HEK293T (cell line): Measurements from ENCODE around the gene EBPL.
A peak's percentile ranks its signal among the peaks of the same experiment; 100 is the strongest.

Source experiments
- CTCF ChIA-PET: fragments of 350-600 bp; formaldehyde crosslinking; extraction: SDS; loops from one replicate; lab custom pipeline; 2021; ENCODE audit warnings: antibody characterized with exemption, inconsistent platforms; lab: Yijun Ruan, JAX
- POLR2A ChIA-PET: fragments of 350-600 bp; formaldehyde crosslinking; extraction: SDS; loops from one replicate; lab custom pipeline; 2020; ENCODE audit warnings: antibody characterized with exemption, inconsistent platforms; lab: Yijun Ruan, JAX
- DNase-seq: peaks from one replicate; pipeline ENCODE4 v3.0.0; 2012; ENCODE audit warnings: mixed read lengths; ENCODE audit errors: extremely low spot score
- ARNT ChIP-seq: fragments of 450-650 bp; IDR thresholded peaks from 2 replicates; pipeline ENCODE4 v1.6.1; 2017; ENCODE audit warnings: mild to moderate bottlenecking
- BHLHE40 ChIP-seq: fragments of 450-650 bp; IDR thresholded peaks from 2 replicates; pipeline ENCODE4 v1.6.1; 2016; ENCODE audit warnings: mild to moderate bottlenecking, moderate library complexity, borderline replicate concordance
- CTBP1 ChIP-seq: fragments of 450-650 bp; IDR thresholded peaks from 2 replicates; pipeline ENCODE4 v1.6.1; 2016; ENCODE audit warnings: borderline replicate concordance
- ELF4 ChIP-seq: fragments of 450-650 bp; IDR thresholded peaks from 2 replicates; pipeline ENCODE4 v1.6.1; 2017; ENCODE audit warnings: antibody characterized with exemption
- FOXA1 ChIP-seq: fragments of 450-650 bp; IDR thresholded peaks from 2 replicates; pipeline ENCODE4 v1.6.1; 2016; ENCODE audit warnings: mild to moderate bottlenecking
- FOXK2 ChIP-seq: fragments of 450-650 bp; IDR thresholded peaks from 2 replicates; pipeline ENCODE4 v1.6.1; 2016; ENCODE audit warnings: mild to moderate bottlenecking
- FOXM1 ChIP-seq: fragments of 450-650 bp; IDR thresholded peaks from 2 replicates; pipeline ENCODE4 v1.6.1; 2017; ENCODE audit warnings: mild to moderate bottlenecking, borderline replicate concordance
- HDGF ChIP-seq: fragments of 450-650 bp; IDR thresholded peaks from 2 replicates; pipeline ENCODE4 v1.6.1; 2017; ENCODE audit warnings: antibody characterized with exemption, borderline replicate concordance
- L3MBTL2 ChIP-seq: fragments of 450-650 bp; conservative IDR thresholded peaks from 2 replicates; pipeline ENCODE4 v1.6.1; 2016; ENCODE audit warnings: mild to moderate bottlenecking
- LEF1 ChIP-seq: fragments of 450-650 bp; IDR thresholded peaks from 2 replicates; pipeline ENCODE4 v1.6.1; 2017; ENCODE audit warnings: mild to moderate bottlenecking, borderline replicate concordance
- NFRKB ChIP-seq: fragments of 450-650 bp; IDR thresholded peaks from 2 replicates; pipeline ENCODE4 v1.6.1; 2016; ENCODE audit warnings: mild to moderate bottlenecking, moderate library complexity
- PKNOX1 ChIP-seq: fragments of 450-650 bp; IDR thresholded peaks from 2 replicates; pipeline ENCODE4 v1.6.1; 2016
- SP1 ChIP-seq: fragments of 450-650 bp; IDR thresholded peaks from 2 replicates; pipeline ENCODE4 v1.6.1; 2017
- SUZ12 ChIP-seq: fragments of 450-650 bp; IDR thresholded peaks from 2 replicates; pipeline ENCODE4 v1.6.1; 2016; ENCODE audit warnings: mild to moderate bottlenecking
- TARDBP ChIP-seq: fragments of 450-650 bp; IDR thresholded peaks from 2 replicates; pipeline ENCODE4 v1.6.1; 2016
- ZNF384 ChIP-seq: fragments of 450-650 bp; IDR thresholded peaks from 2 replicates; pipeline ENCODE4 v1.6.1; 2016

Gene EBPL

GRCh38 chr13:49693877-49694276 lies 2.6 kb upstream of the EBPL start:
- no peak for TF ChIP-seq FOXK2
- no peak for TF ChIP-seq SP1
- TF ChIP-seq L3MBTL2: no peak
- no peak for TF ChIP-seq SUZ12
- no peak for TF ChIP-seq TARDBP
- no peak for TF ChIP-seq NFRKB
- no peak for TF ChIP-seq FOXA1
- TF ChIP-seq CTBP1: no peak
- no peak for TF ChIP-seq FOXM1
- no peak for TF ChIP-seq BHLHE40
- no peak for TF ChIP-seq HDGF
- ChIA-PET POLR2A (no interaction called here), CTCF (no interaction called here)
- no peak for DNase-seq

- TF ChIP-seq TARDBP (no peak), BHLHE40 (no peak), ELF4 (no peak), SP1 (no peak), PKNOX1 (no peak), FOXK2 (no peak), ARNT (no peak), LEF1 (no peak), FOXM1 (no peak), ZNF384 (no peak), SUZ12 (no peak), CTBP1 (no peak), NFRKB (no peak), HDGF (no peak), L3MBTL2 (no peak)
- no peak for DNase-seq
- CTCF ChIA-PET: no interaction called here
- POLR2A ChIA-PET: no interaction called here
Observed at GRCh38 chr13:49693191-49693733, 2.0 kb upstream of the EBPL start.

- CTCF ChIA-PET: interaction anchor here (0.6 to 0.7 kb wide), 2 partner anchors 46 to 155 kb away, joined by 3 to 4 read pairs; no protein-coding TSS in a partner anchor
- peak; percentile 38 for DNase-seq
- TF ChIP-seq ZNF384 (no peak), LEF1 (no peak), SP1 (no peak), HDGF (no peak), FOXM1 (no peak), NFRKB (no peak), CTBP1 (no peak), TARDBP (no peak), FOXA1 (no peak)
- POLR2A ChIA-PET: interaction anchor here (1.1 to 2.0 kb wide), 3 partner anchors 17 to 124 kb away, joined by 3 to 13 read pairs (median 3); partner anchors contain the start of gene KPNA3
Observed at GRCh38 chr13:49690133-49690994, 922 bp downstream of the EBPL start.

- no peak for TF ChIP-seq FOXK2
- no peak for TF ChIP-seq ZNF384
- no peak for TF ChIP-seq FOXA1
- TF ChIP-seq SP1: no peak
- TF ChIP-seq ARNT: no peak
- no peak for TF ChIP-seq CTBP1
- no peak for TF ChIP-seq ELF4
- no peak for TF ChIP-seq SUZ12
- TF ChIP-seq PKNOX1: no peak
- TF ChIP-seq LEF1: no peak
- no peak for TF ChIP-seq TARDBP
- no peak for TF ChIP-seq HDGF
- no peak for TF ChIP-seq NFRKB
- POLR2A ChIA-PET: interaction anchor here (1.1 kb wide), 1 partner anchor 8 kb away, joined by 3 read pairs; the partner anchor contains the start of gene EBPL
- CTCF ChIA-PET: interaction anchor here (0.7 kb wide), 1 partner anchor 10 kb away, joined by 3 read pairs; no protein-coding TSS in a partner anchor
- no peak for DNase-seq
Observed at GRCh38 chr13:49683489-49683888, 7.8 kb downstream of the EBPL start.

- TF ChIP-seq SP1 (no peak), NFRKB (no peak), LEF1 (no peak), CTBP1 (no peak), TARDBP (no peak), BHLHE40 (no peak), ZNF384 (no peak), SUZ12 (no peak), L3MBTL2 (no peak), FOXA1 (no peak)
- POLR2A ChIA-PET: no interaction called here
- CTCF ChIA-PET: no interaction called here
- no peak for DNase-seq
Observed at GRCh38 chr13:49681842-49682435, 9.3 kb downstream of the EBPL start.

GRCh38 chr13:49679246-49679645 lies 12.0 kb downstream of the EBPL start:
- ChIA-PET CTCF (no interaction called here), POLR2A (no interaction called here)

More at GRCh38 chr13:49679246-49679645, 12.0 kb downstream of the EBPL start:
- no peak for DNase-seq
- TF ChIP-seq L3MBTL2 (no peak), TARDBP (no peak), SP1 (no peak), FOXM1 (no peak), CTBP1 (no peak), ELF4 (no peak), HDGF (no peak), FOXK2 (no peak), BHLHE40 (no peak), SUZ12 (no peak), ARNT (no peak), ZNF384 (no peak), NFRKB (no peak), LEF1 (no peak)
